K562 (cell line): ENCODE data around the gene DHRS3. TPM values are rescaled to one million over a fixed set of nuclear protein-coding genes. Genes with fewer than 3 reads are reported as not detected.

Experiments
- ATAC-seq: fragments of 200-7000 bp; cut with Tn5 transposase; 3 replicates; pipeline ENCODE4 v1.9.1; 2020; ENCODE audit warnings: moderate library complexity
- BruUV-seq: library from RNA; stranded (reverse); fragments of 400-500 nt; replicated peaks from 2 replicates; lab custom pipeline; 2021; lab: Mats Ljungman, UMichigan
- CTCF ChIA-PET: fragments of 300-600 bp; formaldehyde crosslinking; extraction: SDS; loops from one replicate; lab custom pipeline; 2021; ENCODE audit warnings: low intra/inter-chr PET ratio; lab: Yijun Ruan, JAX
- POLR2A ChIA-PET: fragments of 300-600, 350-650 bp; sonication (Branson Sonifier 250); formaldehyde crosslinking; extraction: SDS; loops from one replicate; lab custom pipeline; 2021; ENCODE audit warnings: antibody characterized with exemption, inconsistent platforms; lab: Yijun Ruan, JAX
- DNase-seq, 4 experiments: peaks; one replicate each; pipeline versions ENCODE4 v3.0.0 to v3.0.0-alpha.2; 2011 to 2018; ENCODE audit warnings: low spot score in 3 of 4, mixed read lengths in 3 of 4; ENCODE audit errors: extremely low read depth in 1 of 4
- FAIRE-seq: peaks from 2 replicates; lab custom pipeline; 2011; peaks lifted over from hg19 to GRCh38; lab: Jason Lieb, UNC
- H2AFZ ChIP-seq: 2 replicates; pipeline ENCODE4 v1.6.0; 2011; ENCODE audit warnings: low read depth, low read length, control low read depth, inconsistent platforms
- H3K27ac ChIP-seq: fragments of 200-600 bp; 3 replicates; pipeline ENCODE4 v1.8.0; 2011; ENCODE audit warnings: low read depth, mild to moderate bottlenecking, control low read depth, inconsistent platforms, low read length, moderate library complexity, mixed read lengths; ENCODE audit errors: extremely low read depth
- H3K27me3 ChIP-seq, 2 experiments: fragments of 300-600 bp in 1 of 2; 2 replicates in 1 of 2; 3 replicates in 1 of 2; pipeline versions ENCODE4 v1.6.0 to v1.8.0; 2011; ENCODE audit warnings: inconsistent platforms in 2 of 2, low read length in 2 of 2, mild to moderate bottlenecking in 1 of 2, mixed read lengths in 1 of 2, moderate library complexity in 1 of 2; ENCODE audit not compliant: control insufficient read depth in 2 of 2, insufficient read depth in 2 of 2
- H3K36me3 ChIP-seq: fragments of 300-600 bp; 3 replicates; pipeline ENCODE4 v1.8.0; 2011; ENCODE audit warnings: mild to moderate bottlenecking, low read length, inconsistent platforms; ENCODE audit not compliant: control insufficient read depth, insufficient read depth
- H3K4me1 ChIP-seq, 2 experiments: fragments of 200-600 bp in 1 of 2; replicated peaks in 1 of 2; 2 replicates in 1 of 2; 3 replicates in 1 of 2; pipeline versions ENCODE4 v1.5.1 to v1.8.0; 2011; ENCODE audit warnings: inconsistent platforms in 2 of 2, low read length in 2 of 2, mild to moderate bottlenecking in 1 of 2, mixed read lengths in 1 of 2, moderate library complexity in 1 of 2; ENCODE audit not compliant: control insufficient read depth in 2 of 2, insufficient read depth in 2 of 2
- H3K4me2 ChIP-seq: 2 replicates; pipeline ENCODE4 v1.6.1; 2011; ENCODE audit warnings: low read length, control low read depth, inconsistent platforms, mixed read lengths; ENCODE audit not compliant: insufficient read depth
- H3K4me3 ChIP-seq: fragments of 200-600 bp; sonication (generic), shearing (Covaris generic); 2 replicates; pipeline ENCODE4 v1.5.1; 2016; ENCODE audit warnings: control low read depth, inconsistent platforms
- H3K79me2 ChIP-seq: fragments of 200-600 bp; 3 replicates; pipeline ENCODE4 v1.8.0; 2011; ENCODE audit warnings: low read length, inconsistent platforms; ENCODE audit not compliant: control insufficient read depth, insufficient read depth
- H3K9ac ChIP-seq, 2 experiments: 2 replicates each; pipeline versions ENCODE4 v1.6.0 to v1.6.1; 2011; ENCODE audit warnings: low read depth in 2 of 2, low read length in 2 of 2, control low read depth in 1 of 2, inconsistent platforms in 1 of 2, mild to moderate bottlenecking in 1 of 2, mixed read lengths in 1 of 2; ENCODE audit not compliant: insufficient read depth in 1 of 2
- H3K9me1 ChIP-seq: one replicate; pipeline ENCODE4 v1.6.0; 2011; ENCODE audit warnings: inconsistent platforms, mild to moderate bottlenecking, low read length, moderate library complexity; ENCODE audit not compliant: control insufficient read depth, insufficient read depth
- H3K9me3 ChIP-seq: replicated peaks from 2 replicates; pipeline ENCODE4 v1.5.1; 2011; ENCODE audit warnings: low read depth, low read length, inconsistent platforms; ENCODE audit not compliant: control insufficient read depth, insufficient read depth
- H4K20me1 ChIP-seq: replicated peaks from 2 replicates; pipeline ENCODE4 v1.6.1; 2011; ENCODE audit warnings: low read length, inconsistent platforms, mixed read lengths; ENCODE audit not compliant: control insufficient read depth, insufficient read depth
- POLR2AphosphoS5 ChIP-seq: IDR thresholded peaks from 2 replicates; pipeline ENCODE4 v1.6.1; 2011; ENCODE audit warnings: mild to moderate bottlenecking, low read depth, low read length, moderate library complexity; ENCODE audit not compliant: control insufficient read depth, insufficient read depth
- WGBS: fragments of 100-300 bp; shearing (Covaris generic); methylation state at CpG from one replicate; pipeline ENCODE4 v1.1.6; 2016; ENCODE audit warnings: low coverage, mixed read lengths; ENCODE audit not compliant: insufficient coverage; ENCODE audit errors: missing lambda C conversion rate; 5-methylcytosine and 5-hydroxymethylcytosine counted together
- in situ Hi-C: fragments of 300-500 bp; cut with MboI; formaldehyde crosslinking; loops from 4 replicates; pipeline ENCODE4 v1.15.0; 2018; ENCODE audit warnings: inconsistent platforms, mixed read lengths
- intact Hi-C: fragments of 100-400 bp; cut with micrococcal nuclease; formaldehyde crosslinking; loops from 2 replicates; pipeline ENCODE4 v1.14.2; 2022
- polyA plus RNA-seq, 8 experiments: library from polyadenylated mRNA; depleted of rRNA in 4 of 8; stranded (reverse) in 5 of 8; unstranded in 3 of 8; fragments of >200 nt; fragmentation: Nextera tagmentation in 2 of 8; fragmentation: Illumina TruSeq in 1 of 8; extraction: Ambion mirVana in 2 of 8; extraction: Trizol in 1 of 8; gene quantifications; 2 replicates each; pipeline versions ENCODE4 v1.2.1 to v1.2.3, GENCODE V29; 2011 to 2014; ENCODE audit warnings: inconsistent platforms in 1 of 8, missing spikeins in 1 of 8
- total RNA-seq, 7 experiments: library from RNA; depleted of rRNA in 6 of 7; stranded (reverse); fragments of >200 nt in 6 of 7; fragmentation: Illumina TruSeq in 2 of 7; extraction: Trizol in 2 of 7; gene quantifications; 2 replicates each; pipeline versions ENCODE4 v1.2.1 to v1.2.3, GENCODE V29; 2011 to 2021; ENCODE audit warnings: low replicate concordance in 1 of 7
- TF ChIP-seq, protein P1 (sequence below): sonication (generic); formaldehyde crosslinking; IDR thresholded peaks from 2 replicates; pipeline ENCODE4 v1.8.1; 2022; ENCODE audit warnings: missing genetic modification reagents
- TF ChIP-seq, protein P2 (sequence below): fragments of 450-650 bp; formaldehyde crosslinking; IDR thresholded peaks from 2 replicates; pipeline ENCODE4 v1.4.0; 2020; ENCODE audit warnings: mild to moderate bottlenecking, mixed read lengths

Gene DHRS3
- total and polyA plus RNA-seq, 9 of the 15 experiments (the other 6 are each of a cell fraction or from before 2014, with no cell fraction given), result 21.0 to 116 (median 58.7) TPM

DNA sequence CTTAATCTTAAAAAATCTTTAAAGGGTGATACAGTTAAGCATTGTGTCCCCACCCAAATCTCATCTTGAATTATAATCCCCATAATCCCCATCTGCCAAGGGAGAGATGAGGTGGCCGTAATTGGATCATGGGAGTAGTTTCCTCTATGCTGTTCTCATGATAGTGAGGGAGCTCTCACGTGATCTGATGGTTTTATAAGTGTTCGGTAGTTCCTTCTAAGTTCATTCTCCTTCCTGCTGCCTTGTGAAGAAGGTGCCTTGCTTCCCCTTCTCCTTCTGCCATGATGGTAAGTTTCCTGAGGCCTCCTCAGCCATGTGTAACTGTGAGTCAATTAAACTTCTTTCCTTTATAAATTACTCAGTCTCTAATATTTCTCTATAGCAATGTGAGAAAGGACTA, 10.7 kb downstream of the DHRS3 start:
- in situ Hi-C loops, result loop anchor here (25.0 kb wide), 1 partner anchor 295 kb away; no protein-coding TSS in a partner anchor
- POLR2A ChIA-PET, result interaction anchor here (2.7 kb wide), 1 partner anchor 8 kb away, joined by 16 read pairs; no protein-coding TSS in a partner anchor

More for the DNA sequence above, 10.7 kb downstream of the DHRS3 start:
- peaks cover 6% of the 10 kb centered on the region for H3K9me1 ChIP-seq
- DNase-seq (no peak), ATAC-seq (no peak), FAIRE-seq (no peak)
- TF ChIP-seq, protein P1, sequence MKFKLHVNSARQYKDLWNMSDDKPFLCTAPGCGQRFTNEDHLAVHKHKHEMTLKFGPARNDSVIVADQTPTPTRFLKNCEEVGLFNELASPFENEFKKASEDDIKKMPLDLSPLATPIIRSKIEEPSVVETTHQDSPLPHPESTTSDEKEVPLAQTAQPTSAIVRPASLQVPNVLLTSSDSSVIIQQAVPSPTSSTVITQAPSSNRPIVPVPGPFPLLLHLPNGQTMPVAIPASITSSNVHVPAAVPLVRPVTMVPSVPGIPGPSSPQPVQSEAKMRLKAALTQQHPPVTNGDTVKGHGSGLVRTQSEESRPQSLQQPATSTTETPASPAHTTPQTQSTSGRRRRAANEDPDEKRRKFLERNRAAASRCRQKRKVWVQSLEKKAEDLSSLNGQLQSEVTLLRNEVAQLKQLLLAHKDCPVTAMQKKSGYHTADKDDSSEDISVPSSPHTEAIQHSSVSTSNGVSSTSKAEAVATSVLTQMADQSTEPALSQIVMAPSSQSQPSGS (CRISPR knock-in tag), result no peak
- TF ChIP-seq, protein P2, sequence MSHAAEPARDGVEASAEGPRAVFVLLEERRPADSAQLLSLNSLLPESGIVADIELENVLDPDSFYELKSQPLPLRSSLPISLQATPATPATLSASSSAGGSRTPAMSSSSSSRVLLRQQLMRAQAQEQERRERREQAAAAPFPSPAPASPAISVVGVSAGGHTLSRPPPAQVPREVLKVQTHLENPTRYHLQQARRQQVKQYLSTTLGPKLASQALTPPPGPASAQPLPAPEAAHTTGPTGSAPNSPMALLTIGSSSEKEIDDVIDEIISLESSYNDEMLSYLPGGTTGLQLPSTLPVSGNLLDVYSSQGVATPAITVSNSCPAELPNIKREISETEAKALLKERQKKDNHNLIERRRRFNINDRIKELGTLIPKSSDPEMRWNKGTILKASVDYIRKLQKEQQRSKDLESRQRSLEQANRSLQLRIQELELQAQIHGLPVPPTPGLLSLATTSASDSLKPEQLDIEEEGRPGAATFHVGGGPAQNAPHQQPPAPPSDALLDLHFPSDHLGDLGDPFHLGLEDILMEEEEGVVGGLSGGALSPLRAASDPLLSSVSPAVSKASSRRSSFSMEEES (CRISPR knock-in tag), result peak; percentile 2; the same call in 1 of the 2 replicates
- TF ChIP-seq POLR2AphosphoS5, result peak; percentile 50; the same call in 1 of the 2 replicates
- CTCF ChIA-PET, result no interaction called here
- no peaks in the 10 kb centered on the region for H3K27me3 ChIP-seq
- H3K36me3 ChIP-seq, result peaks cover 75% of the 10 kb centered on the region
- H2AFZ ChIP-seq, result no peak overlapping the region
- intact Hi-C loops, result no loop called here
- H3K4me2 ChIP-seq, result no peak overlapping the region
- 62% methylated on average over 3 of the region's 3 CpGs for WGBS
- no peak overlapping the region for H3K9ac ChIP-seq
- H3K4me3 ChIP-seq, result no peak overlapping the region
- no peaks in the 10 kb centered on the region; the same call in 1 of the 2 replicates for H3K9me3 ChIP-seq
- peaks cover 22% of the 10 kb centered on the region for H4K20me1 ChIP-seq
- no TSS peak for BruUV-seq
- no peak overlapping the region; the same call in 2 of the 3 replicates for H3K27ac ChIP-seq
- peaks cover 80% of the 10 kb centered on the region for H3K79me2 ChIP-seq
- peaks cover 27 to 30% of the 10 kb centered on the region in 2 experiments for H3K4me1 ChIP-seq
